ENCODE measurements around the gene SEMA3C. TPM values are rescaled to one million over a fixed set of nuclear protein-coding genes. Genes with fewer than 3 reads are reported as not detected.

The SEMA3C gene
- total and polyA plus RNA-seq, 2 donors (not counting 3 experiments of a cell fraction or from before 2014, with no cell fraction given): 0.01 to 0.09 TPM

- dilution Hi-C loops (cut with MboI; ENCODE audit: extremely low pct_ligation_motif_present, low sequenced_read_pairs): no loop called here
Measured at GRCh38 chr7:80941208-80941758, 22.4 kb upstream of the SEMA3C start.

More at GRCh38 chr7:80941208-80941758, 22.4 kb upstream of the SEMA3C start:
- H3K79me2 ChIP-seq (ENCODE audit: control insufficient read depth, insufficient read depth, low read length): no peaks in the 10 kb centered on the region
- H3K4me1 ChIP-seq (ENCODE audit: control insufficient read depth, extremely low read depth, insufficient read depth, low read length): peaks cover 28% of the 10 kb centered on the region
- peak overlapping the region; percentile 47 for H3K9ac ChIP-seq (replicated peaks; ENCODE audit: extremely low read depth, insufficient read depth, low read length)
- H3K27ac ChIP-seq (ENCODE audit: insufficient read depth, low read depth, low read length): peak overlapping the region; percentile 10
- no peak for TF ChIP-seq MYC (IDR thresholded peaks at IDR 0.05; ENCODE audit: low read depth, low read length)
- TF ChIP-seq JUN (IDR thresholded peaks at IDR 0.05; ENCODE audit: borderline replicate concordance, insufficient read depth, insufficient read length, low read depth): no peak
- no peak for TF ChIP-seq POLR2AphosphoS5 (IDR thresholded peaks at IDR 0.05; ENCODE audit: insufficient read depth, low read depth, low read length)
- TF ChIP-seq MAX (IDR thresholded peaks at IDR 0.05; ENCODE audit: insufficient read depth, insufficient read length): no peak
- TF ChIP-seq EZH2 (IDR thresholded peaks at IDR 0.05; ENCODE audit: borderline replicate concordance, low read depth, low read length, severe bottlenecking): no peak
- TF ChIP-seq POLR2A (IDR thresholded peaks at IDR 0.05; ENCODE audit: low read depth, low read length): no peak
- TF ChIP-seq CTCF (IDR thresholded peaks at IDR 0.05; ENCODE audit: extremely low read depth in 1 of 2, insufficient read depth in 1 of 2, low read depth in 1 of 2, low read length in 2 of 2): no peak
- no peak for TF ChIP-seq GATA2 (IDR thresholded peaks at IDR 0.05; ENCODE audit: insufficient read depth, insufficient read length, low read depth, low read length)
- no peak for TF ChIP-seq FOS (IDR thresholded peaks at IDR 0.05; ENCODE audit: borderline replicate concordance, insufficient read depth, low read length)
- no peak overlapping the region for H2AFZ ChIP-seq (ENCODE audit: low read depth, low read length)
- H3K9me3 ChIP-seq (replicated peaks; ENCODE audit: control insufficient read depth, insufficient read depth, low read length): no peaks in the 10 kb centered on the region
- H3K27me3 ChIP-seq (ENCODE audit: control insufficient read depth in 2 of 2, insufficient read depth in 2 of 2, low read length in 2 of 2): no peaks in the 10 kb centered on the region
- POLR2A ChIA-PET: no interaction called here
- H4K20me1 ChIP-seq (replicated peaks; ENCODE audit: control insufficient read depth, extremely low read depth, insufficient read depth, low read length): no peaks in the 10 kb centered on the region
- DNase-seq (ENCODE audit: low read depth, low spot score) (no peak), FAIRE-seq (peak; percentile 4)
- intact Hi-C loops (cut with micrococcal nuclease): loop anchor here (5.0 kb wide), 1 partner anchor 1096 kb away; no protein-coding TSS in a partner anchor
- H3K9me1 ChIP-seq (replicated peaks; ENCODE audit: control insufficient read depth, extremely low read depth, insufficient read depth, low read length): no peaks in the 10 kb centered on the region
- no peaks in the 10 kb centered on the region for H3K36me3 ChIP-seq (ENCODE audit: control insufficient read depth in 2 of 2, extremely low read depth in 1 of 2, insufficient read depth in 2 of 2, low read length in 2 of 2)
- H3K4me3 ChIP-seq (replicated peaks in 1 of 3; ENCODE audit: insufficient read depth in 1 of 3, low read depth in 1 of 3, low read length in 3 of 3): no peak overlapping the region
- BruUV-seq (replicated peaks): no TSS peak
- H3K4me2 ChIP-seq (ENCODE audit: insufficient read depth, low read length): peak overlapping the region; percentile 60
- CTCF ChIA-PET: interaction anchor here (1.1 to 1.3 kb wide), 2 partner anchors 22 to 25 kb away, joined by 4 to 6 read pairs; partner anchors contain the start of gene SEMA3C
